NB4 (cell line): ENCODE measurements around the gene NOD1.
"Not testable (repeated sequence)": the region's sequence is repeated elsewhere in the genome, so short reads cannot be mapped to it uniquely, and the experiment has no call there.

ENCODE experiments used
- DNase-seq: peaks from one replicate; pipeline ENCODE4 v3.0.0; 2010; ENCODE audit warnings: low read depth
- H3K4me3 ChIP-seq: one replicate; pipeline ENCODE4 v1.5.1; 2011; ENCODE audit warnings: mild to moderate bottlenecking, low read depth, low read length, moderate library complexity
- MYC ChIP-seq: IDR thresholded peaks from 2 replicates; pipeline ENCODE4 v1.6.1; 2011; ENCODE audit warnings: low read depth, low read length
- POLR2A ChIP-seq: IDR thresholded peaks from 2 replicates; pipeline ENCODE4 v1.6.1; 2011; ENCODE audit warnings: mild to moderate bottlenecking; ENCODE audit not compliant: insufficient read length; ENCODE audit errors: extremely low read depth
- TF ChIP-seq, protein P1 (sequence below): IDR thresholded peaks from 2 replicates; pipeline ENCODE4 v1.6.1; 2011; ENCODE audit warnings: low read depth, low read length
- TF ChIP-seq, protein P2 (sequence below): IDR thresholded peaks from one replicate; pipeline ENCODE4 v1.5.1; 2012; ENCODE audit warnings: low read depth, low read length

NOD1 gene

DNA sequence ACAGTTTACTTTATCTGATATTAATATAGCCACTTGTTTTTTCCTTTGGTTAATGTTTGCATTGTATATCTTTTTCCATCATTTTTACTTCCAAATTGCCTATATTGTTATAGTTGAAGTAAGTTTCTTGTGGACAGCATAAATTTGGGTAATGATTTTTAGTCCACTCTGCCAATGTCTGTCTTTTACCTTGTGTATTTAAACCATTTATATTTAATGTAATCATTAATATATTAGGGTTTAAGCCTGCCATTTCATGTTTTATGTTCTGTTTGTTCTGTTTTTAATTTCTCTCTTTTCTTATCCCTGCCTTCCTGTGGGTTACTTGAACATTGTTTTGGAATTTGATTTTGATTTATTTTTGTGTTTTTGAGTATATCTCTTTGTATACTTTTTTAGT is 12.8 kb upstream of the NOD1 start:
- TF ChIP-seq POLR2A (no peak), MYC (no peak)
- TF ChIP-seq, protein P1, sequence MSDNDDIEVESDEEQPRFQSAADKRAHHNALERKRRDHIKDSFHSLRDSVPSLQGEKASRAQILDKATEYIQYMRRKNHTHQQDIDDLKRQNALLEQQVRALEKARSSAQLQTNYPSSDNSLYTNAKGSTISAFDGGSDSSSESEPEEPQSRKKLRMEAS = no peak
- TF ChIP-seq, protein P2, sequence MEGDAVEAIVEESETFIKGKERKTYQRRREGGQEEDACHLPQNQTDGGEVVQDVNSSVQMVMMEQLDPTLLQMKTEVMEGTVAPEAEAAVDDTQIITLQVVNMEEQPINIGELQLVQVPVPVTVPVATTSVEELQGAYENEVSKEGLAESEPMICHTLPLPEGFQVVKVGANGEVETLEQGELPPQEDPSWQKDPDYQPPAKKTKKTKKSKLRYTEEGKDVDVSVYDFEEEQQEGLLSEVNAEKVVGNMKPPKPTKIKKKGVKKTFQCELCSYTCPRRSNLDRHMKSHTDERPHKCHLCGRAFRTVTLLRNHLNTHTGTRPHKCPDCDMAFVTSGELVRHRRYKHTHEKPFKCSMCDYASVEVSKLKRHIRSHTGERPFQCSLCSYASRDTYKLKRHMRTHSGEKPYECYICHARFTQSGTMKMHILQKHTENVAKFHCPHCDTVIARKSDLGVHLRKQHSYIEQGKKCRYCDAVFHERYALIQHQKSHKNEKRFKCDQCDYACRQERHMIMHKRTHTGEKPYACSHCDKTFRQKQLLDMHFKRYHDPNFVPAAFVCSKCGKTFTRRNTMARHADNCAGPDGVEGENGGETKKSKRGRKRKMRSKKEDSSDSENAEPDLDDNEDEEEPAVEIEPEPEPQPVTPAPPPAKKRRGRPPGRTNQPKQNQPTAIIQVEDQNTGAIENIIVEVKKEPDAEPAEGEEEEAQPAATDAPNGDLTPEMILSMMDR = no peak
- no peak overlapping the region for H3K4me3 ChIP-seq
- no peak for DNase-seq

DNA sequence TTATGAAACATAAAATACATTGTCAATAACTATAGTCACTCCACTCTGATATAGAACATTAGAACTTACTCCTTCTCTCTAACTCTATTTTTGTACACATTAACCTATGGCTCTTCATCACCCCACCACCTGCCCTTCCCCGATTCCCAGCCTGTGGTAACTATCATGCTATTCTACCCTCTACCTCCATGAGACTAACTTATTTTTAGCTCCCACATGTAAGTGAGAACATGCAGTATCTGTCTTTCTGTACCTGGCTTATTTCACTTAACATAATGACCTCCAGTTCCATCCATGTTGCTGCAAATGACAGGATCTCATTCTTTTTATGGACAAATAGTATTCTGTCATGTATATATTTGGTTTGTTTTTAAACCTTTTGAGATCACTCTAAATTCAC is 8.8 kb upstream of the NOD1 start:
- TF ChIP-seq POLR2A (no peak), MYC (no peak)
- TF ChIP-seq, protein P1 = no peak
- TF ChIP-seq, protein P2 = no peak
- DNase-seq = no peak
- no peak overlapping the region for H3K4me3 ChIP-seq

DNA sequence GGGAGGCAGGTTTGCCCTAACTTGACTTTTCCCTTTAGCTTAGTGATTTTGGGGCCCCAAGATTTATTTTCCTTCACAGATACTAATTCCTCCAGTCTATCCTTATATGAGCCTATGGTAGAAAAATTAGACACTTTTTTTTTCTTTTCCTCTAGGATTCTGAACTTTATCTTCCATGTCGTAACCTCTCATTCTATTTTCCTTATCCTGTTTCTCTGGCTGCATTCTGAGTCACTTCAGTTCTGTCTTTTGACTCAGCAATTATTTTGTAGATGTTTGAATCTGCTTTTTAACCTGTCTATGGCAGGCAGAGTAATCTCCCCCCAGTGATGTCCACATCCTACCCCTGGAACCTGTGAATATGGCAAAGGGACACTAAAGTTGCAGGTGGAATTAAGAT is 7.1 kb upstream of the NOD1 start:
- no peak for DNase-seq
- no peak overlapping the region for H3K4me3 ChIP-seq
- no peak for TF ChIP-seq MYC
- TF ChIP-seq, protein P1 = no peak
- TF ChIP-seq, protein P2 = no peak
- no peak for TF ChIP-seq POLR2A

DNA sequence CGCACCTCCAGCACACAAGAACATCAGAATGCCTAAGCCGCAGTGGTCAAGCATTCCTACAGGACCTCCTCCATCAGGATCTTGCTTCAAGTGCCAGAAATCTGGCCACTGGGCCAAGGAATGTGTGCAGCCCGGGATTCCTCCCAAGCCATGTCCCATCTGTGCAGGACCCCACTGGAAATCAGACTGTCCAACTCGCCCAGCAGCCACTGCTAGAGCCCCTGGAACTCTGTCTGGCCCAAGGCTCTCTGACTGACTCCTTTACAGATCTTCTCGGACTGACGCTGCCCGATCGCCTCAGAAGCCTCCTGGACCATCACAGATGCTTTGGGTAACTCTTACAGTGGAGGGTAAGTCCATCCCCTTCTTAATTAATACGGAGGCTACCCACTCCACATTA is 2.8 kb upstream of the NOD1 start:
- not testable (repeated sequence) for H3K4me3 ChIP-seq, DNase-seq

DNA sequence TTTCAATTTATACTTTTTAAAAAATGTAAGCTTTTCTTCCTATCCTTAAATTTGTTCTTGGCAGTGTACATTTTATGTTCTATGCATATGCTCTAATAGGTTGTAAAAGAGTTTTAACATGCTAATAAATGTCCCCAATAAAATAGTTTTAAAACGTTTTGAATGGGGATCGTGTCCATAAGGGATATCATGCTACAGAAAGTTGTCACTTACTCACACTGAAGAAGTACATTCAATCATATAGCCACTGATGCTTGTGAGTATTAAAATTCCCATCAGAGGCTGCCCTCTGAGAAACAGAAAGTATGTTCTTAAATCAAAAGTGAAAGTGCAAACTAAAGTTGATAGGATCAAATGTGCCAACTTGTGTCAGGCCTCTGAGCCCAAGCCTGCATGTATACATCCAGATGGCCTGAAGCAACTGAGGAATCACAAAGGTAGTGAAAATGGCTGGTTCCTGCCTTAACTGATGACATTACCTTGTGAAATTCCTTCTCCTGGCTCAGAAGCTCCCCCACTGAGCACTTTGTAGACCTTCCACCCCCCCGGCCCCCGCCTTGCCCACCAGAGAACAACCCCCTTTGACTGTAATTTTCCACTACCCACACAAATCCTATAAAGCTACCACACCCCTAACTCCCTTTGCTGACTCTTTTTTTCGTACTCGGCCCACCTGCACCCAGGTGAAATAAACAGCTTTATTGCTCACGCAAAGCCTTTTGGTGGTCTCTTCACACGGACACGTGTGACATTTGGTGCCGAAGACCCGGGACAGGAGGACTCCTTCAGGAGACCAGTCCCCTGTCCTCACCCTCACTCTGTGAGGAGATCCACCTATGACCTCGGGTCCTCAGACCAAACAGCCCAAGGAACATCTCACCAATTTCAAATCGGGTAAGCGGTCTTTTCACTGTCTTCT is 877 bp upstream of the NOD1 start:
- DNase-seq = peak; percentile 66
- peak overlapping the region; percentile 82 for H3K4me3 ChIP-seq
- no peak for TF ChIP-seq POLR2A
- TF ChIP-seq, protein P2 = no peak
- TF ChIP-seq MYC = no peak
- TF ChIP-seq, protein P1 = no peak

DNA sequence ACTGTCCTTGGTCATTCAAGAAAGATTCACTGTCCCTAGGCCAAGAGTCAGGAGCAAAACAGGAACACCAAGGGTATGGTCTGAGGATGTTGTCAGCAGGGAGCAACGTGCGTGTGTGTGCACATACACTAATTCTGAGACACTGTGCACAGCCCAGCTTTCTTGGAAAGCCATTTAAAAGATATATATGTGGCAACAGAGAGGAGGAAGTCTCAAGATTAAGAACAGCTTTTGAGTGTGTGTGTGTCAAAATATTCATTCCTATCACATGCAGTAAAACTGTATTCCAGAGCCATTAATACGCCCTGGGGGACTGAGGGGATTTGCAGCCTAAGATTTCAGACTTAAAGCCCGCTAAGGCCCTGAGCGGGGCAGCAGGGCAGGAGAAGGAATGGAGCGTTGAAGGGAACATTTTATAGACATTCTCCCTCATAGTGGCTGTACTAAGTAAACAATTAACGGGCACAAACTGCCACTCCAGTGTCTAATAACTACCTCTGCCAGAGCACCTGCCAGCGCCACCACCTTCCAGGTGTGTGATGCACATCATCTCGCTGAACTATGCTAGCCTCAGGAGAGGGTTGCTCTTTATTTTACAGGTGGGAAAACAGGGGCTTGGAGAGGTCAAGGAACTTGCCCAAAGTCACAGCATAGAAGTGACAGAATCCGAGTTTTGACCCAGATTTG is 2.0 kb downstream of the NOD1 start:
- TF ChIP-seq, protein P1 = no peak
- TF ChIP-seq POLR2A (no peak), MYC (no peak)
- TF ChIP-seq, protein P2 = no peak
- H3K4me3 ChIP-seq = no peak overlapping the region
- peak; percentile 42 for DNase-seq
